Measurements from ENCODE around the gene KRT24.

DNA sequence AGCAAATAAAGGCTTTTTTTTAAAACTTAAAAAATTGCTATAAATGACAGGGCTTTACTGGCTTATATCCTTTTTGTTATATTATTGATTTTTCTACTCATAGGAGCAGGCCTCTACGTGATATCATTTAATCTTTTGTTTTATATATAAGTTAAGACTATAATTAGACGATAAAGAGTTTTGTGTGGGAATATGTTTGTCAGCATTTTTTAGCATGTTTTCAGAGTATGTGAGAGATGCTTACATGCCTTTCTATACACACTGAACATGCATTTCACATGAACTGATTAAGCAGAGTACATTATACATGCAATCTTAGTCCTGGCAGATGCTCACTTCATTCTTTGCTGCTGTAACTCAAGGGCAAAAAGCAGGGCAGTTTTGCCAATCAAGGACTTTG, 30.9 kb downstream of the KRT24 start:
- TF ChIP-seq POLR2AphosphoS5 (IDR thresholded peaks at IDR 0.05) (no peak), POLR2A (IDR thresholded peaks at IDR 0.05) (no peak)
- TF ChIP-seq, protein P1, sequence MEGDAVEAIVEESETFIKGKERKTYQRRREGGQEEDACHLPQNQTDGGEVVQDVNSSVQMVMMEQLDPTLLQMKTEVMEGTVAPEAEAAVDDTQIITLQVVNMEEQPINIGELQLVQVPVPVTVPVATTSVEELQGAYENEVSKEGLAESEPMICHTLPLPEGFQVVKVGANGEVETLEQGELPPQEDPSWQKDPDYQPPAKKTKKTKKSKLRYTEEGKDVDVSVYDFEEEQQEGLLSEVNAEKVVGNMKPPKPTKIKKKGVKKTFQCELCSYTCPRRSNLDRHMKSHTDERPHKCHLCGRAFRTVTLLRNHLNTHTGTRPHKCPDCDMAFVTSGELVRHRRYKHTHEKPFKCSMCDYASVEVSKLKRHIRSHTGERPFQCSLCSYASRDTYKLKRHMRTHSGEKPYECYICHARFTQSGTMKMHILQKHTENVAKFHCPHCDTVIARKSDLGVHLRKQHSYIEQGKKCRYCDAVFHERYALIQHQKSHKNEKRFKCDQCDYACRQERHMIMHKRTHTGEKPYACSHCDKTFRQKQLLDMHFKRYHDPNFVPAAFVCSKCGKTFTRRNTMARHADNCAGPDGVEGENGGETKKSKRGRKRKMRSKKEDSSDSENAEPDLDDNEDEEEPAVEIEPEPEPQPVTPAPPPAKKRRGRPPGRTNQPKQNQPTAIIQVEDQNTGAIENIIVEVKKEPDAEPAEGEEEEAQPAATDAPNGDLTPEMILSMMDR (IDR thresholded peaks at IDR 0.05) = no peak

All from prostate gland (tissue), 2 donors.